Measurements from ENCODE around the gene SMPD4. TPM values are rescaled to one million over a fixed set of nuclear protein-coding genes. Genes with fewer than 3 reads are reported as not detected.
"Not testable (repeated sequence)": the region's sequence is repeated elsewhere in the genome, so short reads cannot be mapped to it uniquely, and the experiment has no call there.

Gene SMPD4
- total RNA-seq, 1 donor from 2014 or later, result 92.3 TPM

- H3K4me1 Mint-ChIP-seq (ENCODE audit: low read depth), result no peaks in the 10 kb centered on the region
- intact Hi-C loops (cut with micrococcal nuclease), result loop anchor here (5.0 kb wide), 4 partner anchors 36 to 1309 kb away; partner anchors contain the start of genes CCDC74B and MZT2A
- no peaks in the 10 kb centered on the region for H3K27me3 Mint-ChIP-seq (ENCODE audit: insufficient read depth)
- no peak for DNase-seq (ENCODE audit: low spot score)
- peaks cover 3% of the 10 kb centered on the region for H3K36me3 Mint-ChIP-seq (ENCODE audit: low read depth)
- peak overlapping the region; percentile 85 for H3K4me3 Mint-ChIP-seq
- no peaks in the 10 kb centered on the region for H3K9me3 Mint-ChIP-seq
- peak overlapping the region; percentile 89 for H3K27ac Mint-ChIP-seq
Measured at GRCh38 chr2:130183512-130184373, 2.3 kb upstream of the SMPD4 start.

GRCh38 chr2:130182826-130183511, 1.6 kb upstream of the SMPD4 start:
- not testable (repeated sequence) for H3K36me3 Mint-ChIP-seq (ENCODE audit: low read depth); H3K27me3 Mint-ChIP-seq (ENCODE audit: insufficient read depth); H3K4me1 Mint-ChIP-seq (ENCODE audit: low read depth); DNase-seq (ENCODE audit: low spot score); H3K9me3 Mint-ChIP-seq
- intact Hi-C loops (cut with micrococcal nuclease), result loop anchor here (5.0 kb wide), 4 partner anchors 36 to 1309 kb away; partner anchors contain the start of genes CCDC74B and MZT2A
- H3K27ac Mint-ChIP-seq, result peak overlapping the region; percentile 70
- H3K4me3 Mint-ChIP-seq, result peak overlapping the region; percentile 85

- intact Hi-C loops (cut with micrococcal nuclease), result loop anchor here (1.0 to 5.0 kb wide), 9 partner anchors 35 to 1310 kb away; partner anchors contain the start of genes CCDC74B, IMP4, MZT2A and PTPN18
- DNase-seq (ENCODE audit: low spot score), result peak; percentile 89
- H3K4me3 Mint-ChIP-seq, result peak within 1 kb of the TSS; percentile 93
- peak within 1 kb of the TSS; percentile 92 for H3K27ac Mint-ChIP-seq
- H3K36me3 Mint-ChIP-seq (ENCODE audit: low read depth); H3K27me3 Mint-ChIP-seq (ENCODE audit: insufficient read depth); H3K4me1 Mint-ChIP-seq (ENCODE audit: low read depth); H3K9me3 Mint-ChIP-seq: not testable (repeated sequence)
Measured at GRCh38 chr2:130181880-130182682, 679 bp upstream of the SMPD4 start, which contains the start of gene MZT2B. Gene MZT2B (plus strand): TSS chr2:130182262. CDS start chr2:130182283, 21 bp downstream.

GRCh38 chr2:130180404-130181324, 738 bp downstream of the SMPD4 start:
- DNase-seq (ENCODE audit: low spot score); H3K4me1 Mint-ChIP-seq (ENCODE audit: low read depth); H3K36me3 Mint-ChIP-seq (ENCODE audit: low read depth); H3K9me3 Mint-ChIP-seq; H3K27me3 Mint-ChIP-seq (ENCODE audit: insufficient read depth): not testable (repeated sequence)
- peak overlapping the region; percentile 92 for H3K27ac Mint-ChIP-seq
- H3K4me3 Mint-ChIP-seq, result peak overlapping the region; percentile 93
- intact Hi-C loops (cut with micrococcal nuclease), result loop anchor here (1.0 to 5.0 kb wide), 9 partner anchors 33 to 1312 kb away; partner anchors contain the start of genes CCDC74B, IMP4, MZT2A and PTPN18

GRCh38 chr2:130174866-130175265, 6.5 kb downstream of the SMPD4 start:
- DNase-seq (ENCODE audit: low spot score); H3K27ac Mint-ChIP-seq; H3K9me3 Mint-ChIP-seq; H3K4me3 Mint-ChIP-seq; H3K27me3 Mint-ChIP-seq (ENCODE audit: insufficient read depth); H3K4me1 Mint-ChIP-seq (ENCODE audit: low read depth); intact Hi-C loops (cut with micrococcal nuclease): not testable (repeated sequence)
- peaks cover 17% of the 10 kb centered on the region for H3K36me3 Mint-ChIP-seq (ENCODE audit: low read depth)

- intact Hi-C loops (cut with micrococcal nuclease), result no loop called here
- H3K27ac Mint-ChIP-seq, result no peak overlapping the region
- no peak for DNase-seq (ENCODE audit: low spot score)
- no peak overlapping the region for H3K4me3 Mint-ChIP-seq
- no peaks in the 10 kb centered on the region for H3K9me3 Mint-ChIP-seq
- peaks cover 15% of the 10 kb centered on the region for H3K4me1 Mint-ChIP-seq (ENCODE audit: low read depth)
- H3K36me3 Mint-ChIP-seq (ENCODE audit: low read depth), result peaks cover 30% of the 10 kb centered on the region
- no peaks in the 10 kb centered on the region for H3K27me3 Mint-ChIP-seq (ENCODE audit: insufficient read depth)
Measured at GRCh38 chr2:130169896-130170295, 11.5 kb downstream of the SMPD4 start.

- DNase-seq (ENCODE audit: low spot score); H3K4me3 Mint-ChIP-seq; H3K27me3 Mint-ChIP-seq (ENCODE audit: insufficient read depth); intact Hi-C loops (cut with micrococcal nuclease); H3K9me3 Mint-ChIP-seq: not testable (repeated sequence)
- Mint-ChIP-seq H3K4me1 (ENCODE audit: low read depth) (peaks cover 15% of the 10 kb centered on the region), H3K36me3 (ENCODE audit: low read depth) (peaks cover 34% of the 10 kb centered on the region), H3K27ac (peak overlapping the region; percentile 77)
Measured at GRCh38 chr2:130169163-130169562, 12.2 kb downstream of the SMPD4 start.

- H3K27ac Mint-ChIP-seq; H3K4me3 Mint-ChIP-seq; H3K27me3 Mint-ChIP-seq (ENCODE audit: insufficient read depth); intact Hi-C loops (cut with micrococcal nuclease); H3K9me3 Mint-ChIP-seq; DNase-seq (ENCODE audit: low spot score): not testable (repeated sequence)
- Mint-ChIP-seq H3K36me3 (ENCODE audit: low read depth) (peaks cover 36% of the 10 kb centered on the region), H3K4me1 (ENCODE audit: low read depth) (peaks cover 15% of the 10 kb centered on the region)
Measured at GRCh38 chr2:130166611-130167010, 14.8 kb downstream of the SMPD4 start.

GRCh38 chr2:130165293-130166016, 15.9 kb downstream of the SMPD4 start:
- no peaks in the 10 kb centered on the region for H3K27me3 Mint-ChIP-seq (ENCODE audit: insufficient read depth)
- intact Hi-C loops (cut with micrococcal nuclease), result no loop called here
- H3K9me3 Mint-ChIP-seq, result no peaks in the 10 kb centered on the region
- no peak overlapping the region for H3K4me3 Mint-ChIP-seq
- no peak overlapping the region for H3K27ac Mint-ChIP-seq
- no peak for DNase-seq (ENCODE audit: low spot score)
- peaks cover 15% of the 10 kb centered on the region for H3K4me1 Mint-ChIP-seq (ENCODE audit: low read depth)
- peaks cover 35% of the 10 kb centered on the region for H3K36me3 Mint-ChIP-seq (ENCODE audit: low read depth)

GRCh38 chr2:130162968-130163367, 18.4 kb downstream of the SMPD4 start:
- peaks cover 7% of the 10 kb centered on the region for H3K4me1 Mint-ChIP-seq (ENCODE audit: low read depth)

GRCh38 chr2:130162486-130162885, 18.9 kb downstream of the SMPD4 start:
- H3K4me3 Mint-ChIP-seq; H3K4me1 Mint-ChIP-seq (ENCODE audit: low read depth); H3K27me3 Mint-ChIP-seq (ENCODE audit: insufficient read depth); H3K27ac Mint-ChIP-seq; H3K9me3 Mint-ChIP-seq; intact Hi-C loops (cut with micrococcal nuclease); DNase-seq (ENCODE audit: low spot score): not testable (repeated sequence)
- H3K36me3 Mint-ChIP-seq (ENCODE audit: low read depth), result peaks cover 25% of the 10 kb centered on the region

More at GRCh38 chr2:130162968-130163367, 18.4 kb downstream of the SMPD4 start:
- no peaks in the 10 kb centered on the region for H3K27me3 Mint-ChIP-seq (ENCODE audit: insufficient read depth)
- no peak for DNase-seq (ENCODE audit: low spot score)
- H3K9me3 Mint-ChIP-seq, result no peaks in the 10 kb centered on the region
- H3K36me3 Mint-ChIP-seq (ENCODE audit: low read depth), result peaks cover 28% of the 10 kb centered on the region
- H3K4me3 Mint-ChIP-seq, result no peak overlapping the region
- intact Hi-C loops (cut with micrococcal nuclease), result no loop called here
- H3K27ac Mint-ChIP-seq, result no peak overlapping the region

Measured in activated T-helper 1 cell treated with anti-CD3 and anti-CD28 coated beads, Interleukin-12 subunit alpha, Interleukin-12 subunit beta, Interleukin-2, Interleukin-4 antibody, amounts not matched to agents 30 ng/mL and 10 ng/mL and 1 ng/mL, durations not matched to agents 14 hours and 24 hours and 36 hours (primary cell).